Naive thymus-derived CD4-positive, alpha-beta T cell (primary cell): ENCODE data around the gene PRKN. TPM values are rescaled to one million over a fixed set of nuclear protein-coding genes. Genes with fewer than 3 reads are reported as not detected.

Source experiments
- ATAC-seq: fragments of 150-1000 bp; cut with Tn5 transposase; 2 replicates; pipeline ENCODE4 v1.10.0; 2021; ENCODE audit warnings: mild to moderate bottlenecking, moderate library complexity
- CTCF ChIA-PET: fragments of 350-600 bp; sonication (Branson Sonifier 250); formaldehyde crosslinking; loops from one replicate; lab custom pipeline; 2021; ENCODE audit warnings: antibody characterized with exemption; lab: Charles Lee
- POLR2A ChIA-PET: fragments of 350-600 bp; sonication (Branson Sonifier 250); formaldehyde crosslinking; loops from one replicate; lab custom pipeline; 2021; ENCODE audit warnings: antibody characterized with exemption, inconsistent platforms; lab: Charles Lee
- DNase-seq, 9 donors: peaks; one replicate each; pipeline versions ENCODE4 v3.0.0 to v3.0.0-alpha.2; 2020 to 2022; ENCODE audit warnings: mixed read lengths in 1 of 9
- H3K27ac ChIP-seq: one replicate; pipeline ENCODE4 v1.7.0; 2013; ENCODE audit warnings: mild to moderate bottlenecking, low read depth, low read length, moderate library complexity
- H3K27me3 ChIP-seq, 2 donors: one replicate each; pipeline ENCODE4 v1.7.0; 2013; ENCODE audit warnings: low read length in 2 of 2, mild to moderate bottlenecking in 2 of 2, moderate library complexity in 2 of 2; ENCODE audit not compliant: control insufficient read depth in 2 of 2, insufficient read depth in 2 of 2
- H3K36me3 ChIP-seq, 3 experiments: 1 replicate in 2 of 3; 2 replicates in 1 of 3; pipeline ENCODE4 v1.7.0; 2013; ENCODE audit warnings: low read length in 3 of 3, mild to moderate bottlenecking in 3 of 3, moderate library complexity in 1 of 3; ENCODE audit not compliant: insufficient read depth in 3 of 3, control insufficient read depth in 2 of 3
- H3K4me1 ChIP-seq, 2 donors: one replicate each; pipeline ENCODE4 v1.7.0; 2013; ENCODE audit warnings: low read length in 2 of 2, mild to moderate bottlenecking in 2 of 2, moderate library complexity in 1 of 2; ENCODE audit not compliant: control insufficient read depth in 2 of 2, insufficient read depth in 2 of 2
- H3K4me3 ChIP-seq: 2 replicates; pipeline ENCODE4 v1.7.0; 2013; ENCODE audit warnings: mild to moderate bottlenecking, low read length
- H3K9me3 ChIP-seq, 3 experiments: 1 replicate in 2 of 3; 2 replicates in 1 of 3; pipeline ENCODE4 v1.7.0; 2013; ENCODE audit warnings: low read length in 3 of 3; ENCODE audit not compliant: control insufficient read depth in 2 of 3
- H3K27ac Mint-ChIP-seq, 9 donors: one replicate each; pipeline ENCODE4 v1.8.0; 2020 to 2022; ENCODE audit warnings: mixed read lengths in 9 of 9, mild to moderate bottlenecking in 8 of 9, moderate library complexity in 5 of 9, inconsistent platforms in 2 of 9
- H3K27me3 Mint-ChIP-seq, 5 donors: one replicate each; pipeline ENCODE4 v1.8.0; 2021 to 2022; ENCODE audit warnings: mixed read lengths in 5 of 5, mild to moderate bottlenecking in 1 of 5
- H3K36me3 Mint-ChIP-seq, 5 donors: one replicate each; pipeline ENCODE4 v1.8.0; 2020 to 2022; ENCODE audit warnings: mixed read lengths in 5 of 5, mild to moderate bottlenecking in 3 of 5, inconsistent platforms in 1 of 5
- H3K4me1 Mint-ChIP-seq, 7 donors: one replicate each; pipeline ENCODE4 v1.8.0; 2020 to 2022; ENCODE audit warnings: mixed read lengths in 7 of 7, mild to moderate bottlenecking in 3 of 7, inconsistent platforms in 1 of 7
- H3K4me3 Mint-ChIP-seq, 10 donors: one replicate each; pipeline ENCODE4 v1.8.0; 2020 to 2022; ENCODE audit warnings: mild to moderate bottlenecking in 10 of 10, mixed read lengths in 10 of 10, moderate library complexity in 6 of 10, inconsistent platforms in 2 of 10
- H3K9me3 Mint-ChIP-seq, 11 donors: one replicate each; pipeline ENCODE4 v1.8.0; 2020 to 2022; ENCODE audit warnings: mixed read lengths in 11 of 11, mild to moderate bottlenecking in 4 of 11, inconsistent platforms in 1 of 11, moderate library complexity in 1 of 11
- intact Hi-C, 2 donors: fragments of 100-400 bp; cut with micrococcal nuclease; formaldehyde crosslinking; loops; one replicate each; pipeline ENCODE4 v1.15.1; 2023
- polyA plus RNA-seq, 2 donors: library from polyadenylated mRNA; unstranded; fragments of 300-500 nt; fragmentation: Illumina TruSeq; gene quantifications; one replicate each; pipeline ENCODE4 v1.2.3, GENCODE V29; 2021
- total RNA-seq, 6 experiments: library from RNA in 5 of 6; stranded (reverse) in 5 of 6; gene quantifications; 1 replicate in 5 of 6; 2 replicates in 1 of 6; pipeline ENCODE4 v1.2.3 and lab custom pipeline; 2021 to 2026

PRKN gene
- total and polyA plus RNA-seq, 7 experiments from 2014 or later = 0.44 to 10.3 (median 8.1) TPM

GRCh38 chr6:161745594-161746141 lies 981.9 kb downstream of the PRKN start:
- no peak overlapping the region for H3K4me3 Mint-ChIP-seq
- H3K36me3 Mint-ChIP-seq = peaks cover 0 to 10% (median 0%) of the 10 kb centered on the region in 5 donors
- Histone ChIP-seq H3K36me3 (no peaks in the 10 kb centered on the region), H3K27ac (no peak overlapping the region), H3K27me3 (no peaks in the 10 kb centered on the region), H3K4me1 (no peaks in the 10 kb centered on the region), H3K4me3 (no peak overlapping the region), H3K9me3 (no peaks in the 10 kb centered on the region)
- intact Hi-C loops = loop anchor here in 1 of 2 donors (5.0 kb wide), 1 partner anchor 177 kb away; no protein-coding TSS in a partner anchor
- peaks cover 0 to 11% (median 0%) of the 10 kb centered on the region in 11 donors for H3K9me3 Mint-ChIP-seq
- ATAC-seq (no peak), DNase-seq (no peak)
- no peaks in the 10 kb centered on the region for H3K27me3 Mint-ChIP-seq
- H3K4me1 Mint-ChIP-seq = no peaks in the 10 kb centered on the region
- H3K27ac Mint-ChIP-seq = no peak overlapping the region
- ChIA-PET POLR2A (no interaction called here), CTCF (no interaction called here)

- Mint-ChIP-seq H3K27ac (no peak overlapping the region), H3K4me1 (no peaks in the 10 kb centered on the region), H3K4me3 (no peak overlapping the region), H3K9me3 (peaks cover 0 to 15% (median 2%) of the 10 kb centered on the region in 11 donors), H3K27me3 (no peaks in the 10 kb centered on the region), H3K36me3 (peaks cover 0 to 10% (median 0%) of the 10 kb centered on the region in 5 donors)
- Histone ChIP-seq H3K27me3 (no peaks in the 10 kb centered on the region), H3K4me1 (no peaks in the 10 kb centered on the region), H3K9me3 (no peaks in the 10 kb centered on the region), H3K4me3 (no peak overlapping the region), H3K36me3 (no peaks in the 10 kb centered on the region), H3K27ac (no peak overlapping the region)
- DNase-seq = no peak
- intact Hi-C loops = loop anchor here in 1 of 2 donors (5.0 kb wide), 1 partner anchor 177 kb away; no protein-coding TSS in a partner anchor
- CTCF ChIA-PET = no interaction called here
- POLR2A ChIA-PET = no interaction called here
- ATAC-seq = no peak
Measured at GRCh38 chr6:161745128-161745527, 982.4 kb downstream of the PRKN start.

DNA sequence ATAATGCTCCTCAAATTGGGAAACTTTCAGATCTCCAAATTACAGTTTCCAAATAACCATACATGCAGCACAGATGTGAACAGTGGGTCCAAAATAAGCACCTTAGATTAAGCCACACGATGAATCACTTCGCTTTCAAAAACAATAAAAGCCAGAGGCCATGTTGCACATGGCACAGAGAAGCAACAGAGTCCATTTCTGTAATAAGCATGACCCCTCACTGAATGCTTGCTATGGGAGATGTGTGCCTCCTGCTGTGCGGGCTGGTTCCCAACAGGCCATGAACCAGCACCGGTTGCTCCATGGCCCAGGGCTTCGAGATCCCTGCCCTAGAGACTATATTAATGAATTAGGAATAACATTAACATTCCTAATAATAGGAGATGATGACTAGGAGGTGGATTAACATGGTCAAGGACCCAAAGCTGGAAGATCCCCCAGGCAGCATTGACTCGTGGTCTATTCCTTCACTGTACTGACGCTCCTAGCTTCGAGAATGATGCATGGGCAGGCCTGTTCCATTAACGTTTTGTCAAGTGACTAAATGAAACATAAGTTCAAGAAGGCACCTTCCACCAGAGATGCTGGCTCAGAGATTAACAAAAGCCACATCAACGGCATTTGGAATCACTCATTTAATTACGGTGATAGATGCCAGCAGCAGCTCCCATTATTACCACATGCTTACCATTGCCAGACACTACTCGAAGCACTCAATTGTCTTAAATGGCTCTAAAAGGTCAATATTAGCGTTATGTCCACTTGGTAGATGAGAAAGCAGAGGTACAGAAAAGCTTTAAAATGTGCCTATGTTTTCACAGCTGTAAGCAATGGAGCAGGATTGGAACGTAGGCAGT lies 983.1 kb downstream of the PRKN start:
- no peak for DNase-seq
- no peaks in the 10 kb centered on the region for H3K4me1 Mint-ChIP-seq
- no peak overlapping the region for H3K27ac Mint-ChIP-seq
- ChIA-PET POLR2A (interaction anchor here (0.7 kb wide), 1 partner anchor 31 kb away, joined by 9 read pairs; no protein-coding TSS in a partner anchor), CTCF (no interaction called here)
- ATAC-seq = no peak
- H3K36me3 Mint-ChIP-seq = peaks cover 0 to 10% (median 0%) of the 10 kb centered on the region in 5 donors
- peaks cover 0 to 15% (median 3%) of the 10 kb centered on the region in 11 donors for H3K9me3 Mint-ChIP-seq
- Histone ChIP-seq H3K9me3 (no peaks in the 10 kb centered on the region), H3K36me3 (no peaks in the 10 kb centered on the region), H3K4me3 (no peak overlapping the region), H3K4me1 (no peaks in the 10 kb centered on the region), H3K27ac (no peak overlapping the region), H3K27me3 (no peaks in the 10 kb centered on the region)
- intact Hi-C loops = loop anchor here in 1 of 2 donors (5.0 kb wide), 1 partner anchor 178 kb away; no protein-coding TSS in a partner anchor
- no peaks in the 10 kb centered on the region for H3K27me3 Mint-ChIP-seq
- no peak overlapping the region for H3K4me3 Mint-ChIP-seq

GRCh38 chr6:161743509-161744178 lies 983.9 kb downstream of the PRKN start:
- DNase-seq (no peak), ATAC-seq (no peak)
- no peak overlapping the region for H3K27ac ChIP-seq
- no peaks in the 10 kb centered on the region for H3K27me3 ChIP-seq
- no peaks in the 10 kb centered on the region for H3K4me1 Mint-ChIP-seq
- no peaks in the 10 kb centered on the region for H3K4me1 ChIP-seq
- no peak overlapping the region for H3K4me3 Mint-ChIP-seq
- H3K9me3 Mint-ChIP-seq = peaks cover 0 to 15% (median 3%) of the 10 kb centered on the region in 11 donors
- ChIA-PET CTCF (no interaction called here), POLR2A (interaction anchor here (0.7 kb wide), 1 partner anchor 30 kb away, joined by 9 read pairs; no protein-coding TSS in a partner anchor)
- no peaks in the 10 kb centered on the region for H3K27me3 Mint-ChIP-seq
- no peak overlapping the region for H3K4me3 ChIP-seq
- intact Hi-C loops = no loop called here
- H3K9me3 ChIP-seq = no peaks in the 10 kb centered on the region
- H3K27ac Mint-ChIP-seq = no peak overlapping the region
- peaks cover 0 to 10% (median 0%) of the 10 kb centered on the region in 5 donors for H3K36me3 Mint-ChIP-seq
- H3K36me3 ChIP-seq = no peaks in the 10 kb centered on the region

GRCh38 chr6:161740486-161740885 lies 987.1 kb downstream of the PRKN start:
- no peaks in the 10 kb centered on the region for H3K4me1 Mint-ChIP-seq
- Histone ChIP-seq H3K9me3 (no peaks in the 10 kb centered on the region), H3K36me3 (no peaks in the 10 kb centered on the region), H3K27me3 (no peaks in the 10 kb centered on the region), H3K4me3 (no peak overlapping the region), H3K27ac (no peak overlapping the region), H3K4me1 (no peaks in the 10 kb centered on the region)
- H3K9me3 Mint-ChIP-seq = peaks cover 0 to 15% (median 3%) of the 10 kb centered on the region in 11 donors
- H3K4me3 Mint-ChIP-seq = no peak overlapping the region
- intact Hi-C loops = no loop called here
- H3K27ac Mint-ChIP-seq = no peak overlapping the region
- no peaks in the 10 kb centered on the region for H3K27me3 Mint-ChIP-seq
- ChIA-PET CTCF (no interaction called here), POLR2A (no interaction called here)
- DNase-seq (no peak), ATAC-seq (no peak)
- H3K36me3 Mint-ChIP-seq = peaks cover 0 to 10% (median 3%) of the 10 kb centered on the region in 5 donors

DNA sequence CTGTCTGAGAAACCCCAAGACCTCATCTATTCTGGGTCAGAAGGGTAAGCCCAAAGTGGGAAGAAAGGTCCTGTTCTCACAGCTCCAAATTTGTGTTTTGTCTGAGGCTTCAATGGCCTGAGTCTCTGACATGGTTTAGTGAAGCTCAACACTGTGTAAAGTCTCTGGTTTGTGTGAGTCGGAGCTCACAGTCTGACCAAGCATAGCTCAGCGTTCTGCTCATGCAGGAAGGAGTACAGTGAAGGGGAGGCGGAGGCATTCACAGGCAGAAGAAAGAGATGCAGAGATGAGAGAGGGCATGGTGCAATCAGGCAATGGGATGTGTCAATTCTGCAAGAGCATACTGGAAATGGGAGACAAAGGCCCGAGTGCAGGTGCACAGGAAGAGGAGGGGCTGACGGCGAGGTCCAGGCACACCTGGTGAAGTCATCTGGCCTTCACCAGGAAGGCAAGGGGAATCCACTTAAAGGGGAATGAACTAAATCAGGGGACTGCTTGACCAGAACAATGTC lies 990.7 kb downstream of the PRKN start:
- DNase-seq = no peak
- POLR2A ChIA-PET = no interaction called here
- intact Hi-C loops = no loop called here

More for the DNA sequence above, 990.7 kb downstream of the PRKN start:
- Mint-ChIP-seq H3K27ac (no peak overlapping the region), H3K4me1 (no peaks in the 10 kb centered on the region), H3K9me3 (peaks cover 0 to 9% (median 0%) of the 10 kb centered on the region in 11 donors), H3K36me3 (peaks cover 0 to 4% (median 0%) of the 10 kb centered on the region in 5 donors), H3K27me3 (no peaks in the 10 kb centered on the region), H3K4me3 (no peak overlapping the region)
- no peaks in the 10 kb centered on the region for H3K4me1 ChIP-seq
- H3K36me3 ChIP-seq = no peaks in the 10 kb centered on the region
- H3K9me3 ChIP-seq = no peaks in the 10 kb centered on the region
- CTCF ChIA-PET = no interaction called here
- no peak overlapping the region for H3K4me3 ChIP-seq
- no peak for ATAC-seq
- no peak overlapping the region for H3K27ac ChIP-seq
- H3K27me3 ChIP-seq = no peaks in the 10 kb centered on the region
